ENCODE measurements around the gene FBXO38. TPM values are rescaled to one million over a fixed set of nuclear protein-coding genes. Genes with fewer than 3 reads are reported as not detected.

FBXO38 gene
- total and polyA plus RNA-seq, 3 experiments from 2014 or later: 22.4 to 42.4 (median 36.7) TPM

DNA sequence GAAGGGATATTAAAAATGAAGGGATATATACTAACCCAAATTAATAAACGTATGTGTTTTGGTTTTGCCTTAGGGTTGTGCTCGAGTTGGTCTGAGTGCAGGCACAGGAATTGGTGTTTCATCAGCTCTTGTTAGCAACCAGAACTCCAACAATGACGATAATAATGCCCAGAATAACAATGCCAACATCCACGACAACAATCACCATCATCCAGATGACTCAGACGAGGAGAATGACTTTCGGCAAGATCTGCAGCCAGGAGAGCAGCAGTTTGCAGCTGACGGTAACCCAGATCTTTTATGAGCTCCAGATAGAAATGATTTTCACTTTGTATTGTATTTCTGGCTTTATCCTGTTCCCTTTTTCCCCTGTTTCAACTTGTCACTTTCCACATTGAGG is 33.2 kb downstream of the FBXO38 start:
- peaks cover 0 to 4% (median 4%) of the 10 kb centered on the region in 3 donors for H3K4me1 Mint-ChIP-seq
- no peak overlapping the region for H3K27ac ChIP-seq (ENCODE audit: low read depth, low read length)
- peaks cover 7 to 86% (median 42%) of the 10 kb centered on the region in 3 donors for H3K36me3 Mint-ChIP-seq
- ChIA-PET POLR2A (no interaction called here), CTCF (interaction anchor here (1.3 kb wide), 1 partner anchor 27 kb away, joined by 4 read pairs; no protein-coding TSS in a partner anchor)
- H3K4me1 ChIP-seq (ENCODE audit: insufficient read depth, low read length): no peaks in the 10 kb centered on the region
- peaks cover 56% of the 10 kb centered on the region for H3K36me3 ChIP-seq (ENCODE audit: insufficient read depth, low read length)
- DNase-seq: no peak
- peak overlapping the region in 1 of 8 donors; percentile 10 for H3K27ac Mint-ChIP-seq
- H3K4me3 ChIP-seq (ENCODE audit: low read length): no peak overlapping the region
- H3K27me3 Mint-ChIP-seq: no peaks in the 10 kb centered on the region
- H3K9me3 ChIP-seq (ENCODE audit: low read length): no peaks in the 10 kb centered on the region
- H3K27me3 ChIP-seq (ENCODE audit: insufficient read depth, low read length, poor library complexity, severe bottlenecking): no peaks in the 10 kb centered on the region
- H3K9me3 Mint-ChIP-seq: no peaks in the 10 kb centered on the region
- H3K4me3 Mint-ChIP-seq: no peak overlapping the region

DNA sequence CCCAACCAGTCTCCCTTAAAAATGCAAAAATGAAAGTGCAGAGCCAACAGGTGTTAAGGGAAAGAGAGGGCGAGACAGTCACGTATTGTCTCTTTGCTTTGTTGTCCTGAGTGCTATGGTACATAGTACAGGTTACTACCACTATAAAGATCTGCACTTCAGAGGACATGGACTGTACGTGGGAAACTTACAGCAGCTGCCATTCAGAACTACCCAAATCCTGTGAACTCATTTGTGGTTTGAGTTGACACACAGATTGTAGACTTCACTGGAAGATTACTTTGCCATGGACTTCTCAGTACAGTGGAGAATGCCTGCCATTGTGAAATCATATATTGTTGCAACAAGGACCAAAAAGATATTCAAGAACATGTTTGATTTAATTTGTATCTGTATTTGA is 34.8 kb downstream of the FBXO38 start:
- H3K27me3 Mint-ChIP-seq: no peaks in the 10 kb centered on the region
- H3K4me3 Mint-ChIP-seq: no peak overlapping the region
- Histone ChIP-seq H3K4me3 (ENCODE audit: low read length) (no peak overlapping the region), H3K9me3 (ENCODE audit: low read length) (no peaks in the 10 kb centered on the region), H3K27me3 (ENCODE audit: insufficient read depth, low read length, poor library complexity, severe bottlenecking) (no peaks in the 10 kb centered on the region), H3K4me1 (ENCODE audit: insufficient read depth, low read length) (no peaks in the 10 kb centered on the region), H3K27ac (ENCODE audit: low read depth, low read length) (no peak overlapping the region), H3K36me3 (ENCODE audit: insufficient read depth, low read length) (peaks cover 58% of the 10 kb centered on the region)
- H3K4me1 Mint-ChIP-seq: peaks cover 0 to 7% (median 4%) of the 10 kb centered on the region in 3 donors
- H3K27ac Mint-ChIP-seq: peak overlapping the region in 1 of 8 donors; percentile 29
- CTCF ChIA-PET: no interaction called here
- H3K9me3 Mint-ChIP-seq: no peaks in the 10 kb centered on the region
- DNase-seq: no peak
- POLR2A ChIA-PET: no interaction called here
- peaks cover 7 to 86% (median 40%) of the 10 kb centered on the region in 3 donors for H3K36me3 Mint-ChIP-seq

DNA sequence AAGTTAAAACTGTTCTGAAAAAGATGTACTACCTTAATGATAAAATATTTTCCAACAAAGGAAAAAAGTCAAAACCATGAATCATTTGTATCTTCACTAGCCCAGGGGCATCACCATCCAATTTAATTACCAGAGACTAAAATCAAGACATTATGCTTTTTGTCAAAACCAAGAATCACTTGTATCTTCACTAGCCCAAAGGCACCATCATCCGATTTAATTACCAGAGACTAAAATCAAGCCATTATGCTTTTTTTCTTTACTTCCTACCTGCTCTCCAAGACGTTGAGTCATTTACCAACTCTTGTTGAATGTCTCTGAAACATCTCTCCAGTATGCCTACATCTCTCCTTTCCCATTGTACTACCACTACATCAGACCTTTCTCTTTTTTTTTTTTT is 37.9 kb downstream of the FBXO38 start:
- H3K27ac ChIP-seq (ENCODE audit: low read depth, low read length): no peak overlapping the region
- Mint-ChIP-seq H3K27me3 (no peaks in the 10 kb centered on the region), H3K4me1 (peaks cover 0 to 10% (median 5%) of the 10 kb centered on the region in 3 donors), H3K36me3 (peaks cover 15 to 85% (median 42%) of the 10 kb centered on the region in 3 donors), H3K4me3 (no peak overlapping the region), H3K9me3 (no peaks in the 10 kb centered on the region), H3K27ac (peak overlapping the region in 3 of 8 donors; percentile 5 to 70 (median 39))
- H3K27me3 ChIP-seq (ENCODE audit: insufficient read depth, low read length, poor library complexity, severe bottlenecking): no peaks in the 10 kb centered on the region
- H3K4me1 ChIP-seq (ENCODE audit: insufficient read depth, low read length): no peaks in the 10 kb centered on the region
- no peaks in the 10 kb centered on the region for H3K9me3 ChIP-seq (ENCODE audit: low read length)
- ChIA-PET CTCF (no interaction called here), POLR2A (no interaction called here)
- H3K4me3 ChIP-seq (ENCODE audit: low read length): no peak overlapping the region
- DNase-seq: no peak
- H3K36me3 ChIP-seq (ENCODE audit: insufficient read depth, low read length): peaks cover 68% of the 10 kb centered on the region

DNA sequence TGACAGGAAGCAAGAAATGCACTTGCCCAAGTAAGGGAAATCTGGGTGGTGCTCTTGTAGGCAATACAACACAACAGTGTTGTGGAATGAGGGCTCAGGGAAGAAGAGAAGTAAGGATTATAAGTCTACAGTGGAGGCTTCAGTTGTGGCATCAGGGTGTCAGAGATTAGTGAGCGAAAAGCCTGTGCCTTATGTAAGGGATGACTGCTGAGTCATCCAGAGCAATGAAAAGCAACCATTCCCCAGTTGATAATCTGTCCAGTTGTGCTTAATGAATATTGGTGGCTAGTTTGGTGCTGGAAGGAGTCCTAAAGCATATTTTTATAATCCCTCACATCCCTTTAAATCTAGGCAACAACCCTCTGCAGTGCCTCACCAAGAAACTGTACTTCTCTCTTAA is 42.0 kb downstream of the FBXO38 start:
- Histone ChIP-seq H3K27me3 (ENCODE audit: insufficient read depth, low read length, poor library complexity, severe bottlenecking) (no peaks in the 10 kb centered on the region), H3K36me3 (ENCODE audit: insufficient read depth, low read length) (peaks cover 63% of the 10 kb centered on the region), H3K4me1 (ENCODE audit: insufficient read depth, low read length) (no peaks in the 10 kb centered on the region), H3K27ac (ENCODE audit: low read depth, low read length) (no peak overlapping the region), H3K9me3 (ENCODE audit: low read length) (no peaks in the 10 kb centered on the region), H3K4me3 (ENCODE audit: low read length) (no peak overlapping the region)
- H3K27me3 Mint-ChIP-seq: no peaks in the 10 kb centered on the region
- H3K27ac Mint-ChIP-seq: peak overlapping the region in 2 of 8 donors; percentile 30 to 43
- DNase-seq: no peak
- no peak overlapping the region for H3K4me3 Mint-ChIP-seq
- H3K36me3 Mint-ChIP-seq: peaks cover 17 to 82% (median 37%) of the 10 kb centered on the region in 3 donors
- peaks cover 18 to 34% (median 25%) of the 10 kb centered on the region in 3 donors for H3K4me1 Mint-ChIP-seq
- no peaks in the 10 kb centered on the region for H3K9me3 Mint-ChIP-seq
- POLR2A ChIA-PET: no interaction called here
- CTCF ChIA-PET: no interaction called here

DNA sequence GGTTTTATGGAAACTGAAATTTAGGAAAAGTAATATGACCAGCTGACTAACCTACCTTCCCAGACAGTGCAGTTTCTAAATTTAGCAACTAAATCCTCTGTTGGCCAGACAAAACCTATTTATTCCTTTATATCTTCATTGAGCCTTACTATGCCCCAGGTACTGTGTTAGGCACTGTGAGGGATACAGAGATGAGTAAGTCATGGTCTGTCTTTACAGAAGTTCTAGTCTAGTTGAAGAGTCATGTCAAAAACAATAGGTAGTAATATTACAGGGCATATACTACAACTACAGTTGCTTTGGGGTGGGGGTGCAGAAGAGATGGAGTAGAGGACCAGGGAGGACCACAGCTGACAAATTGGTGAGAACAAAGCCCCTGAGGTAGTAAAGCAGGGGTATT is 42.8 kb downstream of the FBXO38 start:
- Histone ChIP-seq H3K4me1 (ENCODE audit: insufficient read depth, low read length) (no peaks in the 10 kb centered on the region), H3K4me3 (ENCODE audit: low read length) (no peak overlapping the region), H3K9me3 (ENCODE audit: low read length) (no peaks in the 10 kb centered on the region), H3K36me3 (ENCODE audit: insufficient read depth, low read length) (peaks cover 68% of the 10 kb centered on the region), H3K27ac (ENCODE audit: low read depth, low read length) (no peak overlapping the region), H3K27me3 (ENCODE audit: insufficient read depth, low read length, poor library complexity, severe bottlenecking) (no peaks in the 10 kb centered on the region)
- DNase-seq: no peak
- Mint-ChIP-seq H3K36me3 (peaks cover 17 to 88% (median 43%) of the 10 kb centered on the region in 3 donors), H3K27me3 (no peaks in the 10 kb centered on the region), H3K27ac (peak overlapping the region in 5 of 8 donors; percentile 4 to 64 (median 18)), H3K4me1 (peaks cover 20 to 39% (median 25%) of the 10 kb centered on the region in 3 donors), H3K4me3 (no peak overlapping the region), H3K9me3 (no peaks in the 10 kb centered on the region)
- ChIA-PET CTCF (no interaction called here), POLR2A (no interaction called here)

DNA sequence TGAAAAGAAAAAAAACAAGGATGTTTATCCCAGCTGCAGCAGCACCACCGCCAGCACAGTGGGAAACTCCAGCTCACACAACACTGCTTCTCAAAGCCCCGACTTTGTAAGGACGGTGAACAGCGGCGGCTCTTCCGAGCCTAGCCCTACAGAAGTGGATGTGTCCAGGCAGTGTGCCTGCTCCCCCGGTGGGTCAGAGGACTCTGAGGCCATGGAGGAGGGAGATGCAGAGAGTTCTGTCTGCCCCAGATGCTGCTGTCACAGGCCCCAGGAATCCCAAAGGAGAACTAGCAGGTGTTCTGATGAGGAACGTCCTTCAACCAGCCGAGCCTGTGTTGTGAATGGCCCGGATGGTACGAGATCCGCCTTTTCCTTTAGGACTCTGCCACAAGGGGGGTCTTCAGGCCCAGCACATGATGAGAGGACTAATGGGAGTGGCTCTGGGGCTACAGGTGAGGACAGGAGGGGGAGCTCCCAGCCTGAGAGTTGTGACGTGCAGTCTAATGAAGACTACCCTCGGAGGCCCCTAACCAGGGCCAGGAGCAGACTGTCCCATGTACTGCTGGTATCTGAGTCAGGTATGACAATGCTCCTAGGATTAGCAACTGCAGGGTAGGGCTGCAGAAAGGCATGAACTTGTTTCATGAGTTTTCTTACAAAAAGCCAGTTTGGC is 43.7 kb downstream of the FBXO38 start:
- CTCF ChIA-PET: no interaction called here
- Mint-ChIP-seq H3K9me3 (no peaks in the 10 kb centered on the region), H3K27ac (peak overlapping the region in 2 of 8 donors; percentile 3 to 81), H3K4me3 (no peak overlapping the region), H3K36me3 (peaks cover 17 to 88% (median 36%) of the 10 kb centered on the region in 3 donors), H3K27me3 (no peaks in the 10 kb centered on the region), H3K4me1 (peaks cover 17 to 31% (median 30%) of the 10 kb centered on the region in 3 donors)
- no peak overlapping the region for H3K27ac ChIP-seq (ENCODE audit: low read depth, low read length)
- H3K4me3 ChIP-seq (ENCODE audit: low read length): no peak overlapping the region
- H3K4me1 ChIP-seq (ENCODE audit: insufficient read depth, low read length): no peaks in the 10 kb centered on the region
- no peaks in the 10 kb centered on the region for H3K27me3 ChIP-seq (ENCODE audit: insufficient read depth, low read length, poor library complexity, severe bottlenecking)
- no peaks in the 10 kb centered on the region for H3K9me3 ChIP-seq (ENCODE audit: low read length)
- no peak for DNase-seq
- POLR2A ChIA-PET: no interaction called here
- peaks cover 62% of the 10 kb centered on the region for H3K36me3 ChIP-seq (ENCODE audit: insufficient read depth, low read length)

DNA sequence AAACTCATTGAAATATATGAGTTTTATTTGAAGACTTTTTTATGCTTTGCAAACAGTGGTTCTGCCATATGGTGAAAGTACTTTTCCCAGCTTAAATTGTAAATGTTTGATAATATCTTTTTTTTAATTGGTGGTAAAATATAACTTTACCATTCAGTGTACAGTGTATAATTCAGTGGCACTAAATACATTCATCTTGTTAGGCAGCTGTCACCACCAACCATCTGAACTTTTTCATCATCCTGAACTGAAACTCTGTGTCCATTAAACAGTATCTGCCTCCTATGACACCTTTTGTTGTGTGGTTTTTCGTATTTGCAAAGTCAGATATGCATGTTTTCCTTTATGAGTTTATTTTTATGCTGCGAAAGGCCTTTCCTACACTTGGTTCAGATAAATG is 45.1 kb downstream of the FBXO38 start:
- Mint-ChIP-seq H3K36me3 (peaks cover 17 to 88% (median 34%) of the 10 kb centered on the region in 3 donors), H3K9me3 (no peaks in the 10 kb centered on the region), H3K4me1 (peaks cover 17 to 31% (median 30%) of the 10 kb centered on the region in 3 donors), H3K4me3 (no peak overlapping the region), H3K27ac (peak overlapping the region in 3 of 8 donors; percentile 8 to 48 (median 20)), H3K27me3 (no peaks in the 10 kb centered on the region)
- DNase-seq: no peak
- Histone ChIP-seq H3K4me3 (ENCODE audit: low read length) (no peak overlapping the region), H3K4me1 (ENCODE audit: insufficient read depth, low read length) (no peaks in the 10 kb centered on the region), H3K9me3 (ENCODE audit: low read length) (no peaks in the 10 kb centered on the region), H3K36me3 (ENCODE audit: insufficient read depth, low read length) (peaks cover 55% of the 10 kb centered on the region), H3K27ac (ENCODE audit: low read depth, low read length) (no peak overlapping the region), H3K27me3 (ENCODE audit: insufficient read depth, low read length, poor library complexity, severe bottlenecking) (no peaks in the 10 kb centered on the region)
- ChIA-PET POLR2A (no interaction called here), CTCF (interaction anchor here (0.7 to 1.1 kb wide), 2 partner anchors 12 to 20 kb away, joined by 3 read pairs; no protein-coding TSS in a partner anchor)

DNA sequence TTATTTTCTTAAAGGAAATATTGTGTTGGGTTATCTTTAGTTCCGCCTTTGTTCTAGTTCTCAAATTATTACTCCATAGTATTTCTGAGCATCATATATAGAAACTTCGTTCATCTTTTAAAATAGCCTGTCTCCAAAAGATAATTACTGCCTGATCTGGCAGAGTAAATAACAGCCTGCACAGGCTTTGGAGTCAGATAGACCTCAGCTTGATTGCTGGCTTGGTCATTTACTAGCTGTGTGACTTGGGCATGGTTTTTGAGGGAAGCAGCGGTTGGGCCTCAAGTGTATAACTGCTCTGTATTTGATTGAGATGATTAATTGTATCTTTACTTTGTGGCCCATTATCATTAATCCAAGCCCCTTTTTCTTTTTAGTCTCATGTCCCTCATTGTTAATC is 50.1 kb downstream of the FBXO38 start:
- POLR2A ChIA-PET: no interaction called here
- DNase-seq: no peak
- Histone ChIP-seq H3K4me1 (ENCODE audit: insufficient read depth, low read length) (no peaks in the 10 kb centered on the region), H3K36me3 (ENCODE audit: insufficient read depth, low read length) (peaks cover 37% of the 10 kb centered on the region), H3K27me3 (ENCODE audit: insufficient read depth, low read length, poor library complexity, severe bottlenecking) (no peaks in the 10 kb centered on the region), H3K4me3 (ENCODE audit: low read length) (no peak overlapping the region), H3K27ac (ENCODE audit: low read depth, low read length) (no peak overlapping the region), H3K9me3 (ENCODE audit: low read length) (no peaks in the 10 kb centered on the region)
- peaks cover 3 to 81% (median 16%) of the 10 kb centered on the region in 3 donors for H3K36me3 Mint-ChIP-seq
- CTCF ChIA-PET: no interaction called here
- no peak overlapping the region for H3K27ac Mint-ChIP-seq
- no peaks in the 10 kb centered on the region for H3K9me3 Mint-ChIP-seq
- H3K4me1 Mint-ChIP-seq: peaks cover 8 to 13% (median 12%) of the 10 kb centered on the region in 3 donors
- no peaks in the 10 kb centered on the region for H3K27me3 Mint-ChIP-seq
- H3K4me3 Mint-ChIP-seq: no peak overlapping the region

Data from CD8-positive, alpha-beta memory T cell (primary cell).